ENCODE measurements around the gene NAT16. TPM values are rescaled to one million over a fixed set of nuclear protein-coding genes. Genes with fewer than 3 reads are reported as not detected.
A peak's percentile ranks its signal among the peaks of the same experiment; 100 is the strongest.

The NAT16 gene
- total and polyA plus RNA-seq, 9 of the 15 experiments (the other 6 are each of a cell fraction or from before 2014, with no cell fraction given), result 0.04 TPM; not detected in 8

GRCh38 chr7:101133621-101134398 lies 46.3 kb downstream of the NAT16 start:
- Histone ChIP-seq H2AFZ (ENCODE audit: low read depth, low read length) (peak overlapping the region; percentile 61; the same call in 1 of the 2 replicates), H3K79me2 (ENCODE audit: control insufficient read depth, insufficient read depth, low read length) (no peaks in the 10 kb centered on the region), H3K27me3 (ENCODE audit: control insufficient read depth in 2 of 2, insufficient read depth in 2 of 2, low read length in 2 of 2) (no peaks in the 10 kb centered on the region), H3K36me3 (ENCODE audit: control insufficient read depth, insufficient read depth, low read length) (no peaks in the 10 kb centered on the region), H3K9me1 (ENCODE audit: control insufficient read depth, insufficient read depth, low read length) (no peaks in the 10 kb centered on the region), H3K9ac (ENCODE audit: insufficient read depth in 1 of 2, low read depth in 2 of 2, low read length in 2 of 2) (peak overlapping the region in 1 of 2 experiments; percentile 8; a peak in 1 of 4 replicates), H4K20me1 (replicated peaks; ENCODE audit: control insufficient read depth, insufficient read depth, low read length) (no peaks in the 10 kb centered on the region), H3K4me1 (replicated peaks in 1 of 2; ENCODE audit: control insufficient read depth in 2 of 2, insufficient read depth in 2 of 2, low read length in 2 of 2) (peaks cover 20 to 36% of the 10 kb centered on the region in 2 experiments), H3K4me3 (no peak overlapping the region), H3K9me3 (replicated peaks; ENCODE audit: control insufficient read depth, insufficient read depth, low read depth, low read length) (no peaks in the 10 kb centered on the region), H3K4me2 (ENCODE audit: insufficient read depth, low read length) (peak overlapping the region; percentile 50), H3K27ac (ENCODE audit: extremely low read depth, low read depth, low read length) (no peak overlapping the region)
- TF ChIP-seq ARID1B (IDR thresholded peaks at IDR 0.05) (peak; percentile 21; the same call in 1 of the 2 replicates), CBFA2T2 (conservative IDR thresholded peaks at IDR 0.05) (0 out of 2 replicates have a peak, but pooled peaks have one; percentile 12), EGR1 (conservative IDR thresholded peaks at IDR 0.05) (peak; percentile 84), ZNF134 (CRISPR knock-in tag; conservative IDR thresholded peaks at IDR 0.05) (no peak), ZFP1 (CRISPR knock-in tag; IDR thresholded peaks at IDR 0.05) (no peak), CBFA2T3 (IDR thresholded peaks at IDR 0.05) (peak; percentile 31; the same call in 1 of the 2 replicates), MBD2 (IDR thresholded peaks at IDR 0.05; ENCODE audit: borderline replicate concordance, low read depth) (0 out of 2 replicates have a peak, but pooled peaks have one; percentile 8), MTF1 (CRISPR knock-in tag; IDR thresholded peaks at IDR 0.05; ENCODE audit: borderline replicate concordance) (no peak), KDM1A (IDR thresholded peaks at IDR 0.05) (0 out of 4 replicates have a peak, but pooled peaks of 1 of the 2 experiments have one; percentile 17)
- peak; percentile 40 to 67 (median 56) for DNase-seq (ENCODE audit: extremely low read depth in 1 of 4, low spot score in 3 of 4)
- 32% methylated on average over 15 of the region's 15 CpGs for WGBS (ENCODE audit: insufficient coverage, low coverage, missing lambda C conversion rate)
- intact Hi-C loops (cut with micrococcal nuclease) (no loop called here), in situ Hi-C loops (cut with MboI) (no loop called here)
- CTCF ChIA-PET (ENCODE audit: low intra/inter-chr PET ratio), result no interaction called here
- no TSS peak for BruUV-seq (replicated peaks)
- POLR2A ChIA-PET, result interaction anchor here (0.5 to 3.1 kb wide), 7 partner anchors 10 to 58 kb away, joined by 3 to 13 read pairs (median 3); partner anchors contain the start of genes AP1S1 and TRIM56
- FAIRE-seq, result no peak
- no peak for ATAC-seq
